Kidney capillary endothelial cell (primary cell): ENCODE results near the gene GRID1.
"Not testable (repeated sequence)": the region's sequence is repeated elsewhere in the genome, so short reads cannot be mapped to it uniquely, and the experiment has no call there.

ENCODE experiments used
- DNase-seq: peaks from one replicate; pipeline ENCODE4 v3.0.0-alpha.2; 2018; ENCODE audit warnings: low spot score

GRID1 gene

DNA sequence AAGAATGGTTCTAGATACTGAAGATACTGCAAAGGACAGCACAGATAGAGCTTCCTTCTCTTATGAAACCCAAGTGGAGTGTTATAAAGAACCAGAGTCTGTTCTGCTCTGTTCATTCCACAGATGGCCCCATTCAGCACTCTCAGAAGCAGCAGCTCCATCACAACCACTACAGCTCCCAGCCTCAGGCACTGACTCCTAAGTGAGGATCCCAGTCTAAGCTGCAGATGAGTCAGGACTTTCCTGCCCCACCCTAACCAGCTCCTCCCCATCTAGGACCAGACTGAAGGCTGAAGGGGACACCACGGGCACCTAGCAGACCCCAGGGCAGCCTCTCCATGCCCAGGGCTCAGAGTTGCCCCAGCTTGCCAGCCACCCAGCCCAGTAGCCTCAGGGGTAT lies 379.8 kb downstream of the GRID1 start:
- no peak for DNase-seq

GRCh38 chr10:85983051-85983450 lies 383.5 kb downstream of the GRID1 start:
- DNase-seq: no peak

DNA sequence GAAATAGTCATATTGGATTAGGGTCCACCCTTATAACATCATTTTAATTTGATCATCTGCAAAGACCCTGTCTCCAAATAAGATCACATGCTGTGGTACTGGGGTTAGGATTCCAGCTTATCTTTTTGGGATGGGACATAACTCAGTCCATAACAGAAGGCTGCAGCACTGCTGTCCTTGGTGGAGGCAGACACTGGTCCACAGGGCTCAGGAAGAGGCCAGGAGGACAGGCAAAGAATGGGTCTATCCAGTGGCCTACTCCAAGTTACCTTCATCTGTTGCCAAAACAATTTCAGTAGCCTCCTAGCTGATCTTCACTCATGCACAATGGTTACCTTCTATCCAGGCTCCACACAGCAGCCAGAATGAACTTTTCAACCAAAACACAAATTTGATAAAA lies 387.0 kb downstream of the GRID1 start:
- no peak for DNase-seq

DNA sequence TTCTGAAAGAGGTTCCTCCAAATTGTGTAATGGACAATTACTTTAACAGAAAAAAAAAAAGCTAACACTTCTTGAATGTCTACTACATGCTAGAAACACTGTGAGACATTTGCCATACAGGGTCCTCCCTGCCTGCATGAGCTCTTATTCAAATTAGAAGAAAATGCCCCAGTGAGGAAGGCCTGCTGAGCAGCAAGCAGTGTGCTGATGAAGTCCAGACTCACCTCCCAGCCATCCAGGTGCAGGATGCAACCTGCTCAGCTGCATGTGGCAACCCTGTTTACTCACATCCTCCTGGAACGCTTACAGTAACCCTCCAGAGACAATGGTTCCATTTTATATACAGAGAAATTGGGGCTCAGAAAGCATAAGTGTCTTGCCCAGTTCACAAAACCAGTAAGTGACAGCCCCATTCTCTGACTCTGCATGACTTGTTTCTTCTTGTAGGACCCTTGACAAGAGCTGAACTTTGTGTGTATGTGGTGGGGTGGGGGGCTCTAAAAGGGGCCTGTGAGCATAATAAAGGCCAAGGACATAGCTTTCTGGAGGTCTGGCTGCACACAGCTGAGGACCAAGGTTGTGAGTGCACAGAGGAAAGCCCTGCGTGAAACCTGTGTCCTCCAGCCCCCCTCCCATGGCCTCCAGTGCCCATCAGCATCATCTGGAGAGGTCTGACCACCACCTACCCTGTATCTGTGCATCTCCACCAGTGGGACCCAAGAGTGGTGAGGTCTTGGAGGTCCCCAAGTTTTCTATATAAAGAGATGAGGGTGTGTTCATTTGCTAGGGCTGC lies 387.8 kb downstream of the GRID1 start:
- no peak for DNase-seq

GRCh38 chr10:85977642-85978041 lies 389.0 kb downstream of the GRID1 start:
- no peak for DNase-seq

GRCh38 chr10:85976267-85976793 lies 390.3 kb downstream of the GRID1 start:
- DNase-seq: no peak

DNA sequence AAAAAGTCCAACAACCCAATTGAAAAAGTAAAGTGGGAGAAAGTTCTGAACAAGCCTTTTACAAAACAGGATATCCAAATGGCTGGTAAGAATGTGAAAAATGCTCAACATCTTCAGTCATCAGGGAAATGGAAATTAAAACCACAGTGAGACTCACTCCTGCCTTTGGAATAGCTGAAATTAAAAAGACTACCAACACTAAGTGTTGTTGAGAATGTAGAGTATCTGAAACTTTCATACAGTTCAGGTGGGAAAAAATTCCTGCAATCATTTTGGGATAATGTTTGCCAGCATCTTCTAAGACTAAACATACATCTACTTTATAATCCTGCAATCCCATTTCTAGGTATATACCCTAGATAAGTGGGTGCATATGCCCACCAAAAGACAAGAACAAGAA lies 395.1 kb downstream of the GRID1 start:
- DNase-seq: no peak

- DNase-seq: no peak
Measured at GRCh38 chr10:85967594-85967993, 399.0 kb downstream of the GRID1 start.

DNA sequence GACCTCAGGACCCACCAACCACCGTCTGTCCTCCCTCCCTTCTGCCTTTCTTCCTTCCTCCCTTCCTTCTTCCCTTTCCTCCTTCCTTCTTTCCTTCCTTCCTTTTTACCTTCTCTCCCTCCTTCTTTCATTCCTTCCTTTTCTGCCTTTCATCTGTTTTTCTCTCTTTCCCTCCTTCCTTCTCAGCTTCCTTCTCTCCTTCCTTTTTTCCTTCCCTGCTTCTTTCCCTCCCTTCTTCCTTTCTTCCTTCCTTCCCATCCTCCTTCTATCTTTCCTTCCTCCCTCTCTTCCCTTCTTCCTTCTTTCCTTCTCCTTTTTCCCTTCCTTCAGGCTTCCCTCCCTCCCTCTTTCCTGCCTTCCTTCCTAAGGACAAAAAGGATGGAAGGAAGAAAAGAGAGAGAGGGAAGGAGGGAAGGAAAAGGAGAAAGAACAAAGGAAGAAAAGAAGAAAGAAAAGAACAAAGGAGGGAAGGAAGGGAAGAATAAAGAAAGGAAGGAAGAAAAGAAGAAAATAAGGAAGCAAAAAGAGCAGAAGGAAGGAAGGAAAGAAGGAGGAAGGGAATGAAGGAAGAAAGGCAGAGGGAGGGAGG lies 405.0 kb downstream of the GRID1 start:
- no peak for DNase-seq

DNA sequence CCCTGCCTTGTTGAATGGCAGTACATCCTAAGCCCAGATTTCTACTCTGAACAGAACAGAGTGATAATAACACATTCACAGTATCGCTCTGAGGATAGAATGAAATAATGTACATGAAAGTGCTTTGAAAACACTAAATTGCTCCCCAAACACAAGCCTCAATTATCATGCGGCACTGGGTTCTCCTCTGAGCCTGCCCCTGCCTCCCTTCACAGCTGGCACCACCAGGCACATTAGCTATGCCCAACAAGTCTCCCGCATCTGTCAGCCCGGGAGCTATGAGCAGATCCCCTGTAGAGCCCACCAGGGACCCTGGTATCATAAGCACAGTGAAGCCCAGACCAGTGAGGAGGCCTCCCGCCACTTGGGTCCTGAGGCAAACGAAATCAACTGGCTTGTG lies 405.5 kb downstream of the GRID1 start:
- no peak for DNase-seq

- no peak for DNase-seq
Measured at GRCh38 chr10:85959239-85959638, 407.4 kb downstream of the GRID1 start.

DNA sequence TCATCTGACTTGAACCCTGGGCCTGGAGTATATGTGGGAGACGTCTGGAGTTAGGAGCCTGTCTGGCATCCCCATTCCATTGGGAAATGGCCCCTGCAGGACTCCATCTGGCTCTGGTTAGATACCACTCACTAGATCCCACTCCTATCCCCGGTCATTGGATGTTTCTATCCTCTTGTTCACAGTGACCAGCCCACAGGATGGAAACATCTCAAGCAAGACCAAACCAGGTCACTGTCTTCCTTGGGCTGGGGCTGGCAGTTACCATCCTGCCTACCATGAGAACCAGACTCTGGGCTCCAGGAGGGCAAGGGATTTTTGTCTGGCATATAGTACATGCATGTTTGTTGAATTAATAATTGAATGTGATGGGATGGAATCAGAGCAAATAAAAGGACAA lies 415.7 kb downstream of the GRID1 start:
- DNase-seq: no peak

- no peak for DNase-seq
Measured at GRCh38 chr10:85946713-85947326, 419.8 kb downstream of the GRID1 start.

- no peak for DNase-seq
Measured at GRCh38 chr10:85936161-85936560, 430.4 kb downstream of the GRID1 start.

- DNase-seq: no peak
Measured at GRCh38 chr10:85934586-85934985, 432.0 kb downstream of the GRID1 start.

GRCh38 chr10:85929993-85930392 lies 436.6 kb downstream of the GRID1 start:
- not testable (repeated sequence) for DNase-seq

DNA sequence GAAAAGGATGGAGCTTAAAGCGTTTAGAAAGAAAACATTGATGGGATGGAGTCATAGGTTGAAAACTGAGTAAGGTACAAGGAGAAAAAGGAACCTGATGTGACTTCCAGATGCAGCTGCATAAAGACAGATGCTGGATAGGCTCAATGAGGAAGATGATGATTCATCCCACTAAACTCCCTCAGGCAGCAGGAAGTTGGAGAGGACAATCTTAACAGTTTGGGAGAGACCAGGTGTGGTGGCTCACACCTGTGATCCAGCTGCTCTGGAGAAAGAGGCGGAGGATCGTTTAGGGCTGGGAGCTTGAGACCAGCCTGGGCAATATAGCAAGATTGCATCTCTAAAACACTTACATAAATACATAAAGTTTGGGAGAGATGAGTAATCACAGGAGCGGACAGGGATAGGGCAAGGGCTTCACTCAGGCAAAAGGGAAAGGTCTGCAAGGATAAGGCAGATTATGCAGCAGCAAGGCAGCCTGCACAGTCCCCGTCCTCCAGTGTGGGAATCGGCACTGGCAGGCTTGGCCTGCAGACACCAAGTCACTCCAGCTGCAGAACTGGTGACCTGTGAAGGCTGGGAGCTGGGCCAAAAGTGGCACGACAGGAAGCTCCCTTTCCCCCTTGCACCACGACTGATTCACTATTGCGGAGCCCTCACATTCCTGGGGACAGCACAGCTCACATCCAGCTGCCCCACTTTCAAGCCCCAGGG lies 438.5 kb downstream of the GRID1 start:
- DNase-seq: no peak

DNA sequence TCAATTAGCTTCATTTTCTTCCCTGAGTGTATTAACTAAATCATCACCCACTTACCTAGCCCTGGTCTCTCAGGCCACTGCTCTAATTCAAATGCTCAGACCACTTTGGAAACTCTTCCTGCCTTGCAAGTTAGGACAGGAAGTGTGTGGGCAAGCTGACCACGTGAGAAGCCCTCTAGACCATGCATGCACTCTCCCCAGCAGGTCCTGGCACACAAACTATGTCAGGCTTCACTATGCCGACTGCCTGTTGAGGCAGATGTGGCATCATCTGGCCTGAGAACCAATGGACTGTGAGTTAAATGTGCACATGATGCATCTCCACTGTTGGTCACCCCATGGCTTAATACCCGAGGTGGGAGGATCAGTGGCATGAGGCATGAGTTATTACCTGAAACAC lies 439.6 kb downstream of the GRID1 start:
- DNase-seq: no peak

GRCh38 chr10:85926136-85926535 lies 440.5 kb downstream of the GRID1 start:
- DNase-seq: no peak

DNA sequence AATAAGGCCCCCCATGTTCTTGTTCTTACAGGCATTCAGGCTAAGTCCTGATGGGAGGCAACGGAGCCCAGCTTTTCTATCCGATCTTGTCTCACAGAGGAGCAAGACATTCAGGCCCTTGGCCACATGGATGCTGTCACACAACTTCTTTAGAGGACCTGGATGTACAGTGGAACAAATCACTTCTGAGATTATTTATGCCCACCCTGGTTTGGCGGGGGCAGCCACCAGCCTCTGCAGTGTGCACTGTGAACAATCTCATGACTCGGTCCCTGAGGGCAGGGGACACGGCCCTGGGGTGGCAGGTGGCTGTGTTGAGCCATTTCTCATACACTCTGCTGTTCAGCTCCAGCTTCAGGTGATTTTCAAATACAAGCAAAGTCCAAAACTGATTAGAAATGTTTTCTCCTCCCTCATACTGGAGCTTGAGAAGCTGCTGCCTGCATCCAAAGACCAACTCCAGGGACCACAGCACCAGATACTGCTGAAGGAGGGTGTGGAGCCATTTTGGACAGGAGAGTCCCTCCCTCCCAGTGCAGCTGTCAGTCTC lies 441.3 kb downstream of the GRID1 start:
- DNase-seq: no peak

DNA sequence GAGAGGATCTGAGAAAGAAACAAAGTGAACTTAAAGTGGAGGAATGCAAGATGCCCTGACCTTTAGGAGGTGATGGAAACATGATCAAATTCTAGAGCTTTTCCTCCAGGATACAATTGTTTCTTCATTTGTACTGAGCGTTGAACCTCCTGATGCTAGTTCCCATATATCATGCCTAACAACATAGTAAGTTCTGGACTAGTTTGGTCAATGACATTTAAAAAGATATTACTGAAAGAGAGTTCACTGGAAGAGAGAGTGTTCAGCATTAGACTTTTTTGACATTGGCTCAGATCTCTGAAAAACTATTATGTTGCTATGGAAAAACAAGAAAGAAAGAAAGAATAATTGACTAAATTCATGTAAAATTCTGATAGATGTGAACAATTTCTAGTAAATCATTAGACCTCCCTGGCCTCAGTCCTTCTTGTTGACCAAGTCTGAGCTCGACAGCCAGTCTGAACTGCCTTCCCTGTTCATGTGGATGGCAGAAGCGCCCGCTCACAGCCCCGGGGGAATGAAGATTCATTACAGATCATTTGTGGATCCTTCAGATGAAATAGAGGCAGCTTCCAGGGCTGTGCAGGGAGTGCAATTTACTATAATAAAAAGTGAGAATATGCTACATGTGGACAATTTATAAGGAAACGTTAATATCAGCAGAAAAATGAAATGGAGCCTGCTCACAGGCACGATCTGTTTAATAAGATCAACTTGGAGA lies 442.1 kb downstream of the GRID1 start:
- no peak for DNase-seq
